H1 (cell line): ENCODE measurements around the gene CDKN2B.

Experiments
- BACH1 ChIP-seq: IDR thresholded peaks from 2 replicates; pipeline ENCODE4 v1.6.1; 2012; ENCODE audit warnings: low read length, improper control_type of control experiment
- NRF1 ChIP-seq: IDR thresholded peaks from 2 replicates; pipeline ENCODE4 v1.6.1; 2011; ENCODE audit warnings: mild to moderate bottlenecking, low read depth, low read length, improper control_type of control experiment
- POLR2A ChIP-seq, 2 experiments: IDR thresholded peaks; 1 replicate in 1 of 2; 2 replicates in 1 of 2; pipeline ENCODE4 v1.6.1; 2011; ENCODE audit warnings: low read depth in 2 of 2, low read length in 2 of 2, mild to moderate bottlenecking in 2 of 2; ENCODE audit errors: control extremely low read depth in 1 of 2
- POLR2AphosphoS5 ChIP-seq: IDR thresholded peaks from 2 replicates; pipeline ENCODE4 v1.6.1; 2011; ENCODE audit warnings: low read depth, low read length
- TF ChIP-seq, protein P1 (sequence below), 3 experiments: IDR thresholded peaks; 1 replicate in 2 of 3; 2 replicates in 1 of 3; pipeline versions ENCODE4 v1.5.1 to v1.6.1; 2011; ENCODE audit warnings: low read length in 3 of 3, mild to moderate bottlenecking in 3 of 3, inconsistent platforms in 2 of 3, low read depth in 1 of 3, moderate library complexity in 1 of 3; ENCODE audit not compliant: insufficient read depth in 1 of 3; ENCODE audit errors: control extremely low read depth in 1 of 3
- TF ChIP-seq, protein P2 (sequence below): IDR thresholded peaks from 2 replicates; pipeline ENCODE4 v1.6.1; 2011; ENCODE audit warnings: low read length, improper control_type of control experiment

DNA sequence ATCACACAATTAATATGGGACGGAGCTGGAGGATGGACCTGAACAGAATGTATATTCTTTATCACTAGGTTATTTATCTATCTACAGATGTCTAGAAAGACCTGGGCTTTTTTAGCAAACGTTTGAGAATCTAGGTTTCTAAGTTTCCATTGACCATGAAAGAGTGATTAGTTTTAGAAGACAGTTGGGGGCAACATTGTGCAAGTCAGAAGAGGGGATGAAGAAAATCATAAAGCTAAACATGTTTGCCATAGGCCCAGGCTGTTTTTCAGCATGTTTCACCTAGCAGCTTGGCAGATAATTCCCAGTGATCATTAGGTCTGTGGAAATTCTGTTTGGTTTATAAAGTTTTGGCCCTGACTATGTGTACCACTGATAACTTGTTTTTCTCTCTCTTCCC, 44.1 kb upstream of the CDKN2B start:
- TF ChIP-seq POLR2A (IDR thresholded peaks at IDR 0.05; ENCODE audit: control extremely low read depth in 1 of 2, low read depth in 2 of 2, low read length in 2 of 2), result no peak
- TF ChIP-seq, protein P1, sequence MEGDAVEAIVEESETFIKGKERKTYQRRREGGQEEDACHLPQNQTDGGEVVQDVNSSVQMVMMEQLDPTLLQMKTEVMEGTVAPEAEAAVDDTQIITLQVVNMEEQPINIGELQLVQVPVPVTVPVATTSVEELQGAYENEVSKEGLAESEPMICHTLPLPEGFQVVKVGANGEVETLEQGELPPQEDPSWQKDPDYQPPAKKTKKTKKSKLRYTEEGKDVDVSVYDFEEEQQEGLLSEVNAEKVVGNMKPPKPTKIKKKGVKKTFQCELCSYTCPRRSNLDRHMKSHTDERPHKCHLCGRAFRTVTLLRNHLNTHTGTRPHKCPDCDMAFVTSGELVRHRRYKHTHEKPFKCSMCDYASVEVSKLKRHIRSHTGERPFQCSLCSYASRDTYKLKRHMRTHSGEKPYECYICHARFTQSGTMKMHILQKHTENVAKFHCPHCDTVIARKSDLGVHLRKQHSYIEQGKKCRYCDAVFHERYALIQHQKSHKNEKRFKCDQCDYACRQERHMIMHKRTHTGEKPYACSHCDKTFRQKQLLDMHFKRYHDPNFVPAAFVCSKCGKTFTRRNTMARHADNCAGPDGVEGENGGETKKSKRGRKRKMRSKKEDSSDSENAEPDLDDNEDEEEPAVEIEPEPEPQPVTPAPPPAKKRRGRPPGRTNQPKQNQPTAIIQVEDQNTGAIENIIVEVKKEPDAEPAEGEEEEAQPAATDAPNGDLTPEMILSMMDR (IDR thresholded peaks at IDR 0.05; ENCODE audit: control extremely low read depth in 1 of 3, insufficient read depth in 1 of 3, low read depth in 1 of 3, low read length in 3 of 3), result no peak
- TF ChIP-seq BACH1, result no peak
- no peak for TF ChIP-seq NRF1
- TF ChIP-seq POLR2AphosphoS5, result no peak
- TF ChIP-seq, protein P2, sequence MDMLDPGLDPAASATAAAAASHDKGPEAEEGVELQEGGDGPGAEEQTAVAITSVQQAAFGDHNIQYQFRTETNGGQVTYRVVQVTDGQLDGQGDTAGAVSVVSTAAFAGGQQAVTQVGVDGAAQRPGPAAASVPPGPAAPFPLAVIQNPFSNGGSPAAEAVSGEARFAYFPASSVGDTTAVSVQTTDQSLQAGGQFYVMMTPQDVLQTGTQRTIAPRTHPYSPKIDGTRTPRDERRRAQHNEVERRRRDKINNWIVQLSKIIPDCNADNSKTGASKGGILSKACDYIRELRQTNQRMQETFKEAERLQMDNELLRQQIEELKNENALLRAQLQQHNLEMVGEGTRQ, result no peak
